HG03103 (cell line): ENCODE measurements around the gene LOXL3.
"Not testable (repeated sequence)": the region's sequence is repeated elsewhere in the genome, so short reads cannot be mapped to it uniquely, and the experiment has no call there.

Experiments used
- ATAC-seq: cut with Tn5 transposase; IDR thresholded peaks from one replicate; pipeline ENCODE4 v1.9.1; 2021; ENCODE audit warnings: low read depth; ENCODE audit not compliant: unreplicated experiment

LOXL3 gene

DNA sequence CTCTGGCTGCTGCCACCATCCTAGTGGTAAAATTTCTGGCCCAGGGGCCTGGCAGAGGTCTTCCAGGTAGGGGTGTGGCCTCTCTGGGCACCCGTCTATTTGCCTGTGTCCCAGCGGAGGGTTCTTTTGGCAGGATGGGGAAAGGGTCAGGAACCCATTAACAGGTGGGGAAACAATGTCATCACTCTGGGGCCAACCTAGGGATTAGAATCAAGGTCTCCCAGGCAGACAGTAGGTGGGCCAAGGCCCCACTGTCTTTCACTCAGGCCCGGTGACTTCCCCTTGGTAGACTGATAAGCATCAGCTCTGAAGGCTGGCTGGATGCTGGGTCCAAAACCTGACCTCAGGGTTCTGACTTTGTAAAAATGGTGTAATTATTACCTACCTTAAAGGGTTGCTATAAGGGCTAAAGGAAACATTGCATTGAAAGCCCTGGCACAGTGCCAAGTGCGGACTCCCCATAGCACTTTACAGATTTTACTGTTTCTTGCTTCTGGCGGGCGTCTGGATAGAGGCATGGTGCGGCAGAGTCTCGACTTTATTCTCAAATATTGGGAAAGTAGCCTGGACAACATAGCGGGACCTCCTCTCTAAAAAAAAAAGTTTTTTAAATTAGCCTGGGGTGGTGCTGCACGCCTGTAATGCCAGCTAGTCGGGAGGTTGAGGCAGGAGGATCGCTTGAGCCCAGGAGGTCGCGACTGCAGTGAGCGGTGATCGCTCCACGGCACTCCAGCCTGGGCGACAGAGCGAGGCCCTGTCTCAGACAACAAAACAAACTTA, 56.6 kb downstream of the LOXL3 start:
- no peak for ATAC-seq

DNA sequence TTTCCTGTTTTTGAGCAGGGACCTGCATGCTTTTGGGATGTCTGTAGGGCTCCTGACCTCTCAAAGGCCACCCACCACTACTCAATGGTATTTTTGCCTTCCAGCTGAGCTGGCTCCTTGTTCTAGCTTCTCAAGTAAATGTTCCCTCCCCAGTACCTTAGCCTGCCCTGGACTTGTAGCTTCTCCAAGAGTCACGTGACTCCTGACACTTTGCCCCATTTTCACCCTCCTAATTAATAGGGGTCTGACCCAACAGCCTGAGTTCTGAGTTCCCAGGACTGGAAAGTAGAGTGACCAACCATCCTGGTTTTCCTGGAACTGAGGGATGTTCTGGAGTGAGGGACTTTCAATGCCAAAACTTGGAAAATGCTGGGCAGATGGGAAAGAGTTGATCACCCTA, 58.3 kb downstream of the LOXL3 start:
- ATAC-seq: no peak

DNA sequence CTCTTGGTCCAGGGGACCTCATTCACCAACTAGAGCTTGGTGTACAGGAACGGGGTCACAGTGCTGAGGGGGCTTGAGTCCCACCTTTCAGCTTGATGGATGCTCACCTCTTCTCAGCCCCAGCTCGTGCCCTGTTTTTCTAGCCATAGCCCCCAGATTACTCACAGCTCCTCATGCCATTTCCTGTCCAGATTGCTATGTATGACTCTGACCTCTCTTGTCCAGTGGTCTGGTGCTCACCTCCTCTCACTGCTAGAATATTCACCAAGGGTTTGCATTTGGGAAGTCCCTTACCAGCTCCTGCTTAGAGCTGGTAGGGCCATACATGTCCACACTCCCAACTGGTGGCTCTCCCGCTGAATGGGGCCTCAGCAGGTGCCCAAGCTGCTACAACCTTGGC, 60.2 kb downstream of the LOXL3 start:
- no peak for ATAC-seq

DNA sequence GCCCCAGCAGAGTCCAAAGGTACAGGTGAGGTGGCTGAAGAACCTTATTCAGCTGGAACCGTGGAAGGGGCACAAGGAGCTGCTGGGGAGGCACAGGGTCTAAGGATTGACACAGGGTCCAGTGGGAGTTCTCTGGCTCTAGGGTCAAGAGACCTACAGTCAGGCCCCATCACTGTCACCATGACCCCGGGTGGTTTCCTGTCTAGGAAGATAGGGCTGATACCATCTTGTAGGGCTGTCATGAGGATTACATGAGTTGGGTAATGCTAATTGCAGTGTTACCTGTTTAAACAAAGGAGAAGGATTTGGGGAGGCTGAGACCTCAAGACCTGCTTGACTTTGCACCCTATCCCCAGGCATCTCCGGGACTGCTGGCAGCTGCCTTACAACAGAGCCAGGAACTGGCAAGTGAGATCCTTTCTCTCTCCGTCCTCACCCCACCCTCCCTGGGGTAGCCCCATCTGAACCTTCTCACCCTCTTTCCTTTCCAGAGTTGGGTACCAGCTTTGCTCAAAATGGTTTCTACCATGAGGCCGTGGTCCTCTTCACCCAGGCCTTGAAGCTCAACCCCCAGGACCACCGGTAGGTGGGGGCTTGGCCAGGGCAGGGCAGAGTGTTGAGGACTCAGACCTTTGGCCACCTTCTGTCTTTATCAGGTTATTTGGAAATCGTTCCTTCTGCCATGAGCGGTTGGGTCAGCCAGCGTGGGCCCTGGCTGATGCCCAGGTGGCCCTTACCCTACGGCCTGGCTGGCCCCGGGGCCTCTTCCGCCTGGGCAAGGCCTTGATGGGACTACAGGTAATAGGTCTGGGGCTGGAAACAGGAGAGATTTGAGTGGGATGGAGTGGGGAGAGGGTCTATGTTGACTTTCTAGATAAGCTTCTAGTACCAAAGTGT, 61.8 kb downstream of the LOXL3 start:
- ATAC-seq: no peak

DNA sequence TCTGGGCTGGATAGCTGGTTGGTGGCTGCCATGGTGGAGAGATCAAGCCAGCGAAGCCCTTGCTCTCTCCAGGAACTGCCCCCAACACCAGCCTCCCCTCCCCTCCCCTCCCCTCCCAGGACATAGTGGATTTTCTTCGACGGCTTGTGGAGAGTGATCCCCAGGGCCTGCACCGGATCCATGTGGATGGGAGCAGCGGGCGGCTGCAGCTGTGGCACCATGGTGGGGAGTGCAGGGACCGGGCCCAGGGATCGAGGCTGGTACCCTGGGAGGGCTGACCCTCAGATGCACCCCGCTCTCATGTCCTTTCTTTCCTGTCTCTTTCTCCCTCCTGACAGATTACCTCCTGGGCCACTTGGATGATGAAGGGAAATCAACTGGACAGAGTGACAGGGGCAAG, 63.8 kb downstream of the LOXL3 start:
- ATAC-seq: no peak

DNA sequence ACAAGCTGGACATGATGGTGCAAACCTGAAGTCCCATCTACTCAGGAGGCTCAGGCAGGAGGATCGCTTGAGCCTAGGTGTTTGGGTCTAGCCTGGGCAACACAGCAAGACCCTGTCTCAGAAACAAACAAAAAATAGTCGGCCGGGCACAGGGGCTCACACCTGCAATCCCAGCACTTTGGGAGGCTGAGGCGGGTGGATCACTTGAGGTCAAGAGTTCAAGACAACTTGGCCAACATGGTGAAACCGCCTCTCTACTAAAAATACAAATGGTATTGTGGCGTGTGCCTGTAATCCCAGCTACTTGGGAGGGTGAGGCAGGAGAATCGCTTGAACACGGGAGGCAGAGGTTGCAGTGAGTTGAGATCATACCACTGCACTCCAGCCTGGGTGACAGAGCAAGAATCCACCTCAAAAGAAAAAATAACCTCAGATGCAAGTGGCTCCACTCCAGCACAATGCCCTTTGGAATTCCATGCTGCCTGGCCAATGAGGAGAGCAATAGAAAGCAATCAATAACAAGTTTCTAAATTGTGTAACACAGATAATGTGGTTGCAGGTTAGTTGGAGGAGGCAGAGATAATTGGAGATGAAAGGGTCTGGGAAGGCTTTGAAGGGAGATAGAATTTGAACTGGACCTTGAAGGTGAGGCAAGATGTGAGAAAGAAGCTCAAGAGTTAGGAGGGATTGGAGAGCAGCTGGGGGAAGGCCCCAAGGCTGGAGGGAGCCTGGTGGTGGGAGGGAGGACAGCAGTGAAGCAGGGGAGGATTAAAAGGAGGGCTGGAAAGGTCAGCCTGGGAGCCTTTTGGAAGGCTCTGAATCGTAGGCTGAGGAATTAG, 64.9 kb downstream of the LOXL3 start:
- no peak for ATAC-seq

DNA sequence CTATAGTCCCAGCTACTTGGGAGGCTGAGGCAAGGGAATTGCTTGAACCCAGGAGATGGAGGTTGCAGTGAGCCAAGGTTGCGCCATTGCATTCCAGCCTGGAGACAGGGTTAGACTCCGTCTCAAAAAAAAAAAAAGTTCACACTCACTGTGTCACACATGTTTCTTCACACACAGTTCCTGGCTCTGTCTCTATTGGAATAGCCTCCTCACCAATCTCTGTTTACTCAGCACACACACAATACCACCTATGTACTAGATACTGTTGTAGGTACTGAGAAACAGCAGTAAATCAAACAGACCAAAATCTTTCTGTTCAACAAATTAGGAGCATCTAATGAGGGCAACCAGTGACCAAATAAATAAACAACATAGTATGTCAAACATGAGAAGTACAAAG, 67.6 kb downstream of the LOXL3 start:
- ATAC-seq: no peak

DNA sequence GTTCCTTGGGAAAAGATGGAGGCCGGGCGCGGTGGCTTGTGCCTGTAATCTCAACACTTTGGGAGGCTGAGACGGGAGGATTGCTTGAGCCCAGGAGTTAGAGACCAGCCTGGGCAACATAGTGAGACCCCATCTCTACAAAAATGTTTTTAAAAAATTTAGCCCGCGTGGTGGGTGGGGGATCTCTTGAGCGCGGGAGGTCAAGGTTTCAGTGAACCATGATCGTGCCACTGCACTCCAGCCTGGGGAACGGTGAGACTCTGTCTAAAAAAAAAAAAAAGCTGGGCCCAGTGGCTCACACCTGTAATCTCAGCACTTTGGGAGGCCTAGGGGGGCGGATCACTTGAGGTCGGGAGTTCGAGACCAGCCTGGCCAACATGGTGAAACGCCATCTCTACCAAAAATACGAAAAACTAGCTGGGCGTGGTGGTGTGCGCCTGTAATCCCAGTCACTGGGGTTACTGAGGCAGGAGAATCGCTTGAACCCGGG, 70.0 kb downstream of the LOXL3 start:
- not testable (repeated sequence) for ATAC-seq

DNA sequence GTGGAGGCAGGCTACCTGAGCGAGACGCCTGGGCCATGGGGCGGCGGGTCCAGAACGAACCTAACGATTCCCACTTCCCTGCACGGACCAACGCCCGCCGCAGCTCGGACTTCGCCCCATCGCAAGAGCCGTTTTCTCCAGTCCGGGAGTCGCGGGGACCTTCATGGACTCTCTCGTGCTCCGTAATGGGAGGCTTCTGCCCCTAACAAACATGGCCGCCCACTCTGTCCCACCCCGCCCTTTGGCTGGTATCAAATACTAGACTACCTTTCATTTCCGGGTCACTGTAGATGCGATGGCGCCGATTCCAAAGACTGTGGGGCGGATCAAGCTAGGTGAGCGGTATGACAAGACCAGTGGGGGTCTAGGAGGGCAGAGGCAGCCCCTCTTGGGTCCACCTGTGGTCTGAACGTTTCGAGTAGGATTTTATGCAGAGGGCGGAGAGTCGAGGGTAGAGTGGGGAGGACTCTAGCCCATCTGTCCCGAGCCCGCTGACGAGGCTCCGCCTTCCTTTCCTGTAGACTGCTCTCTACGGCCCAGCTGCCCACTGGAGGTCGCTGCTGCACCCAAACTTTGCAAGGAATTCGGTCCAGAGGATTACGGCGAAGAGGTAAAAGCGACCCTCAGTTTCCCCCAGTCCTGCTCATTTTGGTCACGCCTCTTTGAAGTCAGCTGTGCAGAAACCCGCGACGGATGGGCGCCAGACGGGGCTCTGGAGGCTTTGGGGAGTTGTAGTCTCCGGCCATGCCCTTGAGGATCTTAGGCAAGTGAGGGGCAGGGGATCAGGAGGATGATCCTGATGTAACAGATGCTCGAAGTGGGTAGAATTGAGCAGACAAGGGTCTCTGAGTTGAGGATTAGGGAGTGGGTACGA, 70.7 kb downstream of the LOXL3 start, which contains the start of the genes CCDC142 and TTC31:
CCDC142 (minus strand) TSS at position 198 of the 874 bp plus-strand sequence; CDS start at position 37, 161 bp downstream.
TTC31 (plus strand) TSS at position 281 of the 874 bp plus-strand sequence; CDS start at position 296, 15 bp downstream.
- peak; percentile 77 for ATAC-seq
